ENCODE data around the gene ERC2.

GRCh38 chr3:55752911-55753310 lies 715.4 kb downstream of the ERC2 start:
- TF ChIP-seq CTCF (IDR thresholded peaks at IDR 0.05; ENCODE audit: control extremely low read depth in 1 of 3, insufficient read depth in 1 of 3, low read depth in 1 of 3, low read length in 3 of 3), result no peak
- TF ChIP-seq SIX5 (IDR thresholded peaks at IDR 0.05; ENCODE audit: low read depth, low read length), result no peak

All from H1 (cell line).